HG03457 (cell line): ENCODE results near the gene SMPD3.
A peak's percentile ranks its signal among the peaks of the same experiment; 100 is the strongest.

Source experiments
- ATAC-seq: cut with Tn5 transposase; IDR thresholded peaks from one replicate; pipeline ENCODE4 v1.9.1; 2021; ENCODE audit warnings: moderate number of reproducible peaks; ENCODE audit not compliant: unreplicated experiment

Gene SMPD3

GRCh38 chr16:68343137-68343536, 105.2 kb downstream of the SMPD3 start:
- ATAC-seq: no peak

DNA sequence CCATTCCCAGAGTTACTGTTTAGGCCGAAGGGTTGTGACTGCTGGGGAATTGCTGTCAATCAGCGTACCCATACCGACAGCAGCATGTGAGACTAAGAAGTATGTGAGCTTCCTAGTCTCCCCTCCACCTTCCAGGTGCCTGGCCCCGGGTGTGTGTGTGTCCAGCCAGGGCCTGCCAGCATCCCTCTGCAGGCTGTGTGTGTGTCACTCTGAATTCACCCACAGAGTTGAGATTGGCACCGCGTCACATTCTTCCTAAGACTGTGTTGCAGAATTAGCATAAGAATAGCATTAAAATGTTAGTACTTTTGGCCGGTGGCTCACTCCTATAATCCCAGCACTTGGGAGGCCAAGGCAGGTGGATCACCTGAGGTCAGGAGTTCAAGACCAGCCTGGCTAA, 105.7 kb downstream of the SMPD3 start:
- no peak for ATAC-seq

DNA sequence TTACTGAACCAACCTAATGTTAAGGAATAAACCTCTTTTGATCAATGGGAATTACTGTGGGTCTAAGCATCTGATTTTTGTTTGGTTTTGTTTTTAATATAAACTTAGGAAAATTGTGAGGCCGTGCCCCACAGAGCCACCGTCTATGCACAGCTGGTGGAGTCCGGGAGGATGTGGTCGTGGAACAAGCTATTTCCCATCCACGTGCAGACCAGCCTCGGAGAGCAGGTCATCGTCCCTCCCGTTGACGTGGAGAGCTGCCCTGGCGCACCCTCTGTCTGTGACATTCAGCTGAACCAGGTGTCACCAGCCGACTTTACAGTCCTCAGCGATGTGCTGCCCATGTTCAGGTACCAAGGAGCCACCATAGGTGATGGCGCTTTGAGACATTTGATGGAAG, 109.1 kb downstream of the SMPD3 start:
- ATAC-seq: no peak

- ATAC-seq: no peak
Observed at GRCh38 chr16:68338326-68339119, 109.8 kb downstream of the SMPD3 start.

DNA sequence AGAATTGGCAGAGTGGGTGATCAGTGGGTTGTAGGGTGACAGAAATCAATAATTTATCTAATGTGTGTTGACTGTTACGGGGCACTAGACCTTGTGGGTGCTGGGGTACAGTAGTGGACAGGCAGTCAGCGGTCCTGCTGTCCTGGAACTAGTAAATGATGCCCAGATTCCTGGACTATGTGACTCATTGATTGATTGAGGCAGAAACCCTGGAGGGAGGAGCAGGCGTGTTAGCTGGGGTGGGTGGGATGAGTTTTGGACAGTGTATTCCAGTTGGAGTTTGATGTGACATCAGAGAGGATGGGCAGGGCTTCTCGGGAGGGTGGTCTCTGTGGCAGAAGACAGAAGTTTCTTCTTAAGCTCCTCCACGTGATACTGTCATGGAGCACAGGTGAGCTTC, 113.1 kb downstream of the SMPD3 start:
- ATAC-seq: no peak

- ATAC-seq: no peak
Observed at GRCh38 chr16:68332411-68333121, 115.7 kb downstream of the SMPD3 start.

GRCh38 chr16:68331879-68332410, 116.4 kb downstream of the SMPD3 start:
- no peak for ATAC-seq

- ATAC-seq: no peak
Observed at GRCh38 chr16:68328860-68329390, 119.4 kb downstream of the SMPD3 start.

- no peak for ATAC-seq
Observed at GRCh38 chr16:68328151-68328859, 120.0 kb downstream of the SMPD3 start.

DNA sequence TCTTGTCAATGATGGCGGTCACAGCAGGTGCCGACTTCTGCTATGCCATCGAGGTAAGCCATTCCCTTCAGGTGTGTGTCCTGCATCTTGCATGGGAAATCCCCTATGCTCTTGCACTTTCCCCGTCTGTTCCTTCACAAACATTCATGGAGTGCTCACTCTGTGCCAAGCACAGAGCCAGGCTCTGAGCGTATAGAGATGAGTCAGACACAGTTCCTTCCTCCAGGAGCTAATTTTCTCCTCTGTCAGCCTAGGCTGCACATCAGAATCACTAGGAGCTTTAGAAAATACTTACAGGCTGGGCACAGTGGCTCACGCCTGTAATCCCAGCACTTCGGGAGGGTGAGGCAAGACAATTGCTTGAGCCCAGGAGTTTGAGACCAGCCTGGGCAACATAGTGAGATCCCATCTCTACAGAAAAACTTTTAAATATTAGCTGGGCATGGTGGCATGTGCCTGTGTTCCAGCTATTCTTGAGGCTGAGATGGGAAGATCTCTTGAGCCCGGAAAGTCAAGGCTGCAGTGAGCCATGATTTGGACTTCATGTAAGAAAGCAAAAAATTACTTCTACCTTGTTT, 123.4 kb downstream of the SMPD3 start:
- no peak for ATAC-seq

DNA sequence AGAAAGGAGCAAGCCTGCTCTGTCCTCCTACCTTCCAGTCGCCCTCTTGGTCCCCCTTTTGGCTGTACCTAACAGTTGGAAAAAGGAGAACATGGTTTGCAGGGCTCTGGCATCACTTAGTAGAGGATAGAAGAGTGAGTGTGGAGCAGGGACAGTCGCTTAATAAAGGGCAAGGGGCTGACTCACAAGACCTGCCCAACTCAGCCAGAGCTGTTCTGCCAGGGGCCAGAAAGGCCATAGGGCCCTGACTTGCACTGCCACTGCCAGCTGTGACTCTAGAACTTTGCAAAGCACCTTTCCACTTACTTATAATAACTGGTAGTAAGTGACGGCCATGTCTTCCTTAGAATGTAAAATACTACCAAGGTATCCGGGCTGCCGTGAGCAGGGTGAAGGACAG, 124.0 kb downstream of the SMPD3 start:
- no peak for ATAC-seq

DNA sequence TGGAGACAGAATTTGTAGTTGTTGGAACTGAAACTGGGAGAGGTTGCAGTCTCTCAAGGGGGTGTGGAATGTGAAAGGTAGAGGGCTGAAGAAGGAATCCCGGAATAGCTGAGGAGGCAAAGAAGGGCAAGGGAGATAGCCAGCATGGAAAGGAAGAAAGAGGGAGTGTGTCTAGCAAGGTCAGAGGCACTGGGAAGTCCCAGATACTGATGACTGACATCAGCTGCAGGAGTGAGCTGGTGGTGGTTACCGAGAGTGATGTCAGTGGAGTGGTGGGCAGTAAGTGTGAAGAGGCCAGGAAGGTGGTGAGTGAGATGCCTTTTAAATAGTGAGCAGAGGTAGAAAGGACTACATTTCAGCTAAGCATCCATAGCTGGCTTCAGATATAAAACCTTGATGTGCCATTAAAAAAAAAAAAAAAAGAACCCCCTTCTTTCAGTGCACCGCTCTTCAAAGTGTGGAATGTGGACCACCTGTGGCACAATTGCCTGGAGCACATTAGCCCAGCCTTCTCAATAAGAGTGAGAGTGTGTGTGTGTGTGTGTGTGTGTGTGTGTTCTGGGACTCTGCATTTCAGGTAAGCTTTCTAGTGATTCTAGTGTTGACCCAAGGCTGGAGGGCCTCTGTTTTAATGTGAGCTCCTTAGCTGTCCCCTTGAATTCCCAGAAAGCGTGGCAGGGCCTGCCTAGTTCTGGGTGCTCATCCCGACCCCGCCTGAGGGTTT, 129.0 kb downstream of the SMPD3 start:
- ATAC-seq: peak; percentile 59

DNA sequence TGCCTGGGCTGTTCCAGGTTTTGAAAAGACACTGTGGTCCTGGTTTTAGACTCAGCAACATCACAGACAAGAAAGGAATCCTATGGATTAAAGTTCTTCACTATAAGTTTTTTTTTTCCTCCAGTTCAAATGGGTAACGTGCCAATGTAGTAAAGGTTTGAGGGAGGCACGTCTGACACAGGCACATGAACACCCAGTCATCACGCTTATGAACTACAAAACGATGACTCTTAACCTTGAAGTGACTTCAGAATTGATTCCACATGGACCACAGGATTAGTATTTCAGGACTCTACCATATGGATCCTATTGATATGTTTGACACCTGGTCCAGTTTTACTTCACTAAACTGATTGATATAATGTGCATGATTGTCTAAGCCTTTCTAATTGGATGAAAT, 135.2 kb downstream of the SMPD3 start:
- no peak for ATAC-seq

DNA sequence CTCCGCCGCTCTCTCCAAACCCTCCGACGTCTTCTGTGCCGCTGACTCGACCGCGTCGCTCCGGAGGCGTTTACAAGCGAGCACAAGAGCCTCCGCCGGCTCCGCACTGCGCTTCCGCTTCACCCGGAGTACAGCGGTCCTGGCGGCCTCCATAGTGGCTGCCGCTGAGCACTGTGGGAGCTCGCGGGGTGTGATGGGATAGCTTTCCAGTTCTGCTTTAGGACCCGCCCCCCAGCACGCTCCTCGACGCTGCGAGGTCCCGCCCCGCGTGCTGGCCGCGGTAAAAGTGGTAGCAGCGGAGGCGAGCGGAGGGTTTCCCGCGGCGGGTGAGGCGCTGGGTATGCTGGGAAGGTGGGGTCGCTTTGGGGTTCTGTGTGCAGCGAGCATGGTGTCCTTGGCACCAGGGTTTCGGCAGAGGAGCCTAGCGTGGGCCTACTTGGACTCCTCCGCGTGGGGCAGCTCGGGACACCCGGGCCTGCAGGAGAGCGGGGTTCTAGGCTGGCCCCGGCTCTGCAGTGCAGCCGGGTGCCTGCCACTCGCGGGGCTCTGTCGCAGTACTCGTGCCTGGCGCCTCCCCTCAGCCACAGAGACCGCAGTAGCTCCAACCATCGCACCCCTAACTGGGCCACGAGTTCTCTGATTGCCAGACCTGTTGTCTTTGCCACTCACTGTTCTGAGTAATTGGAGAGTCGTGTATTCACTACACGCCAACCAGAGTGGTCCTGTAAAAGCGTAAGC, 137.4 kb downstream of the SMPD3 start, which contains the start of the genes PRMT7 and SLC7A6OS:
TSS of gene PRMT7 (plus strand) at position 246 of the 738 bp plus-strand sequence. CDS start 4,961 bp downstream, outside the sequence.
TSS of gene SLC7A6OS (minus strand) at position 173 of the 738 bp plus-strand sequence. CDS start at position 153, 20 bp downstream.
- ATAC-seq: peak; percentile 86

DNA sequence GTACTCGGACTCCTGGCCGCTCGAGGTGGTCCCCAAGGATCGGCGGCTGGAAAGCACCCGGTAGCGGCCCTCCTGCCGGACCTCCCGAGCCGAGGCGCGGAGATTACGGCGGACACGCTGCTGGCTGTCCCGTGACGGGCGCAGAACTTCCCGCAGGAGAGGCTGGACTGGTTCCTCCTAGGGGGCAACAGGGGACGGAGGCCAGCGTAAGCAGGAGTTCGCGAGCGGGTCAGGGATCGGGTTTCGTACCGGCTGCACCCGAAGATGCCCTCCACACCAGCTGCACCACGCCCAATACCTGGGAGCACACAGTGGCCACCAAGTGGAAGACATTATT, 137.9 kb downstream of the SMPD3 start:
- ATAC-seq: peak; percentile 5

DNA sequence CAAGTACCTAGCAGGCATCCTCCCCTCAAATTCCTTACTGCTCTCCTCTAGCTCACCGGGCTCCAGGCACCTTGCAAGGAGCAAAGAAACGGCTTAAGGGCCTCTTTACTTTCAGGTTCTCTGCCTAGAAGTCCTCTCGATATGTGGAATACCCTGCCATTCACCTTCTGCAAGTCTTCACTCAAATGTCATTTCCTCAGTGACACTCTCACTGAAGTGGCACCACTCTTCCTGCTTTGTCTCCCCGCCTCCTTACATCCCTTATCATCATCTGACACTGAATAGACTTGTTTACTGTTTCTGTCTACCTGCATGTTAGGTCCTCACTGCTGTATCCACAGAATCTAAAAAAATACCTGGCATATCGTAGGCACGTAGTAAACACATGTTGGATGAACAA, 138.5 kb downstream of the SMPD3 start:
- ATAC-seq: no peak
